ENCODE measurements around the gene CCDC195. TPM values are rescaled to one million over a fixed set of nuclear protein-coding genes. Genes with fewer than 3 reads are reported as not detected.

Gene CCDC195
- total RNA-seq = not detected in 2 replicates

DNA sequence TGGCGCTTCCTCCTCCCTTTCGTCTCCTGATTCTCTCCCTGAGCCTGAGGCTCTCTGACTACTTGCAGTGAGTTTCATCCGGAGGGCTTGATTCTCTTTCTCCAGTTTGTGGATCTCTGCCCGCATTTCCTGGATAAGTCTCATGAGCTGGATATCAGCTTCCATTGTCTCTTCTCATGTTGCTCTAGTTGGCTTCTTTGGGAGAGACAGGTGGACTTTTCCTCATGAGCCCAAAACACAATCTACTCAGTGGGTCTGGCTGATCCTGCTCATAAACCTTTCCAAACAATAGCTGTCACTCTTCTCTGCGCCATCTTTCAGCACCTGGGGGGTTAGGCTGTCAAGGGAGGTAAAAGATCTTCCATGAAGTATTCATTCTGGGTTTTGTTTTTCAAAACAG is at the start of gene CCDC195:
Gene CCDC195, minus strand, starts transcription at position 165 of the 400 bp plus-strand sequence. Its CDS starts 0 bp downstream, at position 165.
- no peak for DNase-seq (ENCODE audit: low read depth)

DNA sequence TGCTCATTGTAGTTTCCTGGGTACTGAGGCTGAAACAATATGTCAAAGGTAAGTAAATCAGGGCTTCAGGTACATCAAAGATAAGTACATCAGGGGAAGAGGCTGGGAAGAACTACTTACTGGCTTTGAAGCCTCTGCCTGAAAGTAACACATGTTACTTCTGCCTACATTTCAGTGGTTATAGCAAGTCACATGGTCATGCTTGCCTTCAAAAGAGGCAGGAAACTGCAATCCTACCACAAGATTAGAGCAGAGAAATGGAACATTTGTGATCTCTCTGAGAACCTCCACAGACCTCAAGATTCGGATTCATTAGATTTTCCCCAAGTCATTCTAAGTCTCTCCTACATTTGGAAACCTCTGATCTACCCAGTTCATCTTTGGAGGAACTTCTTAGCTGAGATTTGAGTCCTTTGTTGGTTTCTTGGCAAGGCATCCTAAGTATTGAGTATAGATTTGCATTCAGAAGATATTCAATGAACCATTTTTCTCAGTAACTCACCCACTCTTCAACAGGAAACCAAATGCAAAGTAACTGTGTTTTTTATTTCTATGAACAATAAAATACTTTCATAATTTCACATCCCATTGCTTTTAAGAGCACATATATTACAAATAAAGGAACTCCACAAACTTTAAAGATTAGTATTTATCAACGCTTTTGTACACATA is 48.5 kb upstream of the CCDC195 start:
- no peak for DNase-seq (ENCODE audit: low read depth)

GRCh38 chr2:224757934-224758548 is 41.9 kb upstream of the CCDC195 start:
- no peak for DNase-seq (ENCODE audit: low read depth)

- peak; percentile 14 for DNase-seq (ENCODE audit: low read depth)
Measured at GRCh38 chr2:224753743-224754540, 37.8 kb upstream of the CCDC195 start.

DNA sequence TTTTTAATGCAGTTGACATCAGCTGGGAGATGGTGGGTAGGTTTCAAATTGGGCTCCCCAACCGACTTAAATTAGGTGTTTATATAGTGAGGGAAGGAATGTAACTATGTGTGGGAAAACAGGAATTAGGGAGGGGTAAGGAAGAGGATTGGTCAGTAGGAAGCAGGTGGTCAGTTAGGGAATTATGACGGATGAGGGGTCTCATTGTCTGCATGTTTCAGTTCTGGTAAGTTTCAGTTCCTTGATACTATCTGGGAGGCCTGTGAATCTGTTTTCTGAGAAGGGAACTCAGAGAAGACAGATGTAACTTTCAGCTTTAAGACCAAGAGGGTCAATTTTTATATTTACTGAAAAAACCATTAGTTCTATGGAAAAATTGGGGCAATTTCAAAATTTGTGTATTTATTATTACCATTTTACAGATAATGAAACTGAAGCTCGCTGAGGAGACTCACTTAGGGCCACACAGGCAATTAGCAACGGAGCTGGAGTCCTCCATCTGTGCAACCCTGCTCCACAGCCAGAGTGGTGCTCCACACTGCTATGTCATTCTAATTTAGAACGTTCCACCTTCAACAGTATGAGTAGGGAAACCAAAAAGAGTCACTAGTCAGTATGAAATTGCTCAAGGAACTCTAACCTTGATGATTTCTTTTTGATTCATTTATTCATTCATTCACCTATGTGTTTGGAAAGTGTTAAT is 36.0 kb upstream of the CCDC195 start:
- no peak for DNase-seq (ENCODE audit: low read depth)

- DNase-seq (ENCODE audit: low read depth) = peak; percentile 3
Measured at GRCh38 chr2:224749136-224749535, 33.0 kb upstream of the CCDC195 start.

GRCh38 chr2:224747765-224748164 is 31.6 kb upstream of the CCDC195 start:
- no peak for DNase-seq (ENCODE audit: low read depth)

DNA sequence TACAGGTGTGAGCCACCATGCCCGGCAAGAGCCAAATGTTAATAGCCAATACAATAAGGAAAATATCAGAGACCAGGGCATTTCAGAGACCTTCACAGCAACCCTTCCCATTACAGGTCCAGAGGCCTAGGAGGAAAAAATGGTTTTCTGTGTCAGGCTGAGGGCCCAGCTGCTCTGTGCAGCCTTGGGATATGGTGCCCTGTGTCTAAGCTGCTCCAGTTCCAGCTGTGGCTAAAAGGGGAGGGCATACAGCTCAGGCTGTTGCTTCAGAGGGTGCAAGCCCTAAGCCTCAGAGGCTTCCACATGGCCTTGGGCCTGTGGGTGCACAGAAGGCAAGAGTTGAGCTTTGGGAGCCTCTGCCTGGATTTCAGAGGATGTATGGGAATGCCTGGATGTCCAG is 20.1 kb upstream of the CCDC195 start:
- no peak for DNase-seq (ENCODE audit: low read depth)

DNA sequence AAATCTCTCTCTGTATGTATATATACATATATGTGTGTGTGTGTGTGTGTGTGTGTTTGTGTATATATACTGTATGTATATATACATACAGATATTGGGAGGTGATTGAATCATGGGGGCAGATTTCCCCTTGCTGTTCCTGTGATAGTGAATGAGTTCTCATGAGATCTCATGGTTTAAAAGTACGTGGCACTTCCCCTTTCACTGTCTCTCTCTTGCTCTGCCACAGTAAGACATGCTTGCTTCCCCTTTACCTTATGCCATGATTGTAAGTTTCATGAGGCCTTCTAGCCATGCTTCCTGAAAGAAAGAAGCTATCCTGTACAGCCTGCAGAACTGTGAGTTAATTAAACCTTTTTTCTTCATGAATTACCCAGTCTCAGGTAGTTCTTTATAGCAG is 18.8 kb upstream of the CCDC195 start:
- no peak for DNase-seq (ENCODE audit: low read depth)

DNA sequence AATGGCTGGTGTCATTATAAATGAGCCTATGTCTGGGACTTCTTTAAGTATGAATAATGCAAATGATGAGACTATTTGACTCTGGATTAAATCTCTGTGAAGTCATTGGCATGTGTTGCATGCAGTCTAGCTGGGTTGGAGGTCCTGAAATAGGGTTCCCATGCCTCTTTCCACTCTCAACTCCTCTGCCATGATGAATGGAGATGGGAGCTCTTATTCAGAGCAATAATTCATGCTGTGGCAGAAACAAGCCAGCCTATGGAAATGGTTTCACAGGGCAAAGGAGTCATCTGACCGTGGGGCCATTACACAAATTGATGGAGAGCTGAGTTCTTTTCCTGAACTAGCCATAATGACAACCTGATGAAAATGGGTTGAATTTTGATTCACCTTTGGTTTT is 15.5 kb upstream of the CCDC195 start:
- no peak for DNase-seq (ENCODE audit: low read depth)

DNA sequence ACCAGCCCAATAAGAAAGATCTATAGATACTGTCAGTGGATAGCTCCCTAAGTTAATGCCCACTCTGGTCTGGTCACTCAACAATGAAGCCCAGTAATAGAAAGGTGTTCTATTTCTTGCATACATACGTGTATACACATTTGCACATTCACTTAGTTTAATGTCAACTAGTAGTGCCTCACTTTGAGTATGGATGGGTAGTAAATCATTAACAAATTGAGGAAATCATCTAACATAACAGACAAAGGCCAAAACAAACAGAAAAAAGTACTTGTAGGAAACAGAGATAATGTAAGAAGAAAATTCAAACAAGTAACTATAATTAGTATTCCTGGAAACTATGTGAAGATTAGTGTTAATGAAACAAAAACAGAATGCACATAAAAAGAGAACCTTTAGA is 13.3 kb upstream of the CCDC195 start:
- DNase-seq (ENCODE audit: low read depth) = peak; percentile 37

DNA sequence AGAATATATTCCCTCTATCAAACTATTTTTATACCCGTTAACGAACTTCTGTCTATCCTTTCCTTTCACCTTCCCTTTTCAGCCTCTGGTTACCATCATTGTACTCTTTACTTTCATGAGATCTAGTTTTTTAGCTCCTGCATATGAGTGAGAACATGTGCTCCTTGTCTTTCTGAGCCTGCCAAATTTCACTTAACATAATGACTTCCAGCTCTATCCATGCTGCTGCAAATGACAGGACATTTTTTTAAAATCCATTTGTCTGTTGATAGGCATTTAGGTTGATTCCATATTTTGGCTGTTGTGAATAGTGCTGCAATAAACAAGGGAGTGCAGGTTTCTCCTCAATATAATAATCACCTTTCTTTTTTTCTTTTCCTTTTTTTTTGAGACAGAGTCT is 8.2 kb upstream of the CCDC195 start:
- no peak for DNase-seq (ENCODE audit: low read depth)

DNA sequence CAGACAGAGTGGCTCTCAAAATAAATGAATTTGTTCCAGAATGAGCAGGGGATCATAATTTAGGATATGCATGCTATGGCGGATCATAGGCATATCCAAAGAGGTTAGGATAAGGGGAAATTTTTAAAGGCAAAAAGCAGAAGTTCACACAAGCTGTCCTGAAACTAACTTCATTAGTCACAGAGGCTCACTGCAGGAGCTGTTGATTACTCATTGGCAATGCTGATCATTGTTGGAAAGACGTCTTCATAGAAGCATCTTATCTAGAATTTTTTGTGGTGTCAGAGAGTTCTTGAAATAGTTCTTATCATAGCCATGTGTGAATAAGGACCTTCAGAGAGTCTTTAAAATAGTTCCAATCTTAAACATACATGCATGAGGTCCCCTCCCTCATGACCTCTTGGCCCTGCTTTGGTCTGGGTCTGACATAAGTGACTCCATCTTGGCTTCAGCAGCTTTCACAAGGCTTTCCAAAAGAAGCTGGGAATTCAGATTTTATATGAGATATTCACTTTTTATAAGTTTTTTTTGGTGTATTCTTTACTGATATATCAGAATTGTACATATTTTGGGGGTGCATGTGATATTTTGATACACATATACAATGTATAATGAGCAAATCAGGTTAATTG is 7.5 kb upstream of the CCDC195 start:
- peak; percentile 4 for DNase-seq (ENCODE audit: low read depth)

DNA sequence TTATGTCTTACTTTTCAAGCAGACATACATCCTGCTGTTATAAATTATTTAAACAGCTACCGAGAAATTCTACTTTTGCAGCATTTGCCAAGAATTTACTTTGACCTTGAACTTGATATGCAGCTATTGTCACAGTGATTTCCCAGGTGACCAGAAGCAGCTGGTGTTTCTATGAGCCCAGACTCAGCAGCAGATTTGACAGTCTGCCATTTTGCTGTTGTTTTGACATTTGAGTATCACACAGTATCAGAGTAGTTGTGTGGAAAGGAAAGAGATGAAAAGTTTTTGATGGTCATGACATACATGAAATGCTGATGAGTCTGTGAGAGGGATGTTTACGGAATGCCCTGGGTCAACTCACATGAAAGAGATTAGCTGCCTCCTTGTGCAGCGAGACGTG is 6.6 kb upstream of the CCDC195 start:
- no peak for DNase-seq (ENCODE audit: low read depth)

- DNase-seq (ENCODE audit: low read depth) = peak; percentile 67
Measured at GRCh38 chr2:224722250-224722649, 6.1 kb upstream of the CCDC195 start.

DNA sequence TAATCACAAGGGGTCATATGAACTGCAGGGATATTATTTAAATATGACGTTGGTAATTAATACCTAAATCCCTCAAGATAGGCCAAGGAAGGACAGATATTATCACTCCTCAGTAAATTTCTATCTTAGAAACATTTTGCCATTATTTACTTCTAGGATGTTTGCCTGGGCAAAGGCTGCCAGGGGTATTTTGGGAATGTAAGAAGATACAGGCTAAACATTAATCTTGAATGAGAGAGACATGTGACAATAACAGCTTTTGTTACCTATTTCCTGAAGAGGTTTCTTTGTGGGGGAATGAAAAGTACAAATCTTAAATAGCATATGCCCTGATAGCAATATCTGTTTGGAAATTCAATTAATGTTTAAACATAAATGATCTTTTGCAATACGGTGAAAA is 756 bp upstream of the CCDC195 start:
- DNase-seq (ENCODE audit: low read depth) = peak; percentile 15

DNA sequence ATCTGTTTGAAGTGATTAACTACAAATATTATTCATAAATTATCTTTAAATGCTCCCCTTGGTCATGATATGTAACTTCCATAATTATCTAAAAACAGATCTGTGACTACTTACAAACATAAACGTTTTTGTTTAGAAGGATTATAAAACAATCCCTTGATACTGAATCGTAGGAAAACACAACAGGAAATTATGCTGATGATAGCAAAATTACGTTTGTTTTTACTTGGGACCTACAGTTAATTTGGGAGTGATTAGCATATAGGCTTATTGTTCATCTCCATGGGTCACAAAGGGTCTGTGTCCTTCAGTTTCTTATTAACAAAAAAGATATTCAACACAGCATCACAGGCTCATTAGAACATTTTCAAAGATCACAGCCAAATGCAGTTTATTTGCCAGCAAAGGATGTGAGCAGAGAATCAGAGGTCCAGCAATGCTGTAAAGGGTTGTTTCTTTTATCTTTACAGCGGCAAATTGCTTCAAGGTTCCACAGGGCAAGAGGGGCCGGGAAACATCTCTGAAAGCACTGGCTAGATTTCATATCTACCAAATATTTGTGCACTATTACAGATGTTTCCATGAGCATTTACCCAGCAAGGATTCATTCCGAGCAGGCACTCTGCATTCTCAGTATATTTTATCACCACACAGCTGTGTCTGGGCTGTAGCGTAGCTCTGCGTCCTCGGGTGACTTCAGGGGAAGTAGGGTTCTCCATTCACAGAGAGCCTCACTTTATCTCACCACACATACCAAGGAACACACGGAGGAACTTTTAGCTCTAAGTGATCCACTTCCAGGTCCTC is 4.1 kb downstream of the CCDC195 start:
- no peak for DNase-seq (ENCODE audit: low read depth)

- DNase-seq (ENCODE audit: low read depth) = no peak
Measured at GRCh38 chr2:224711381-224711780, 4.8 kb downstream of the CCDC195 start.

DNA sequence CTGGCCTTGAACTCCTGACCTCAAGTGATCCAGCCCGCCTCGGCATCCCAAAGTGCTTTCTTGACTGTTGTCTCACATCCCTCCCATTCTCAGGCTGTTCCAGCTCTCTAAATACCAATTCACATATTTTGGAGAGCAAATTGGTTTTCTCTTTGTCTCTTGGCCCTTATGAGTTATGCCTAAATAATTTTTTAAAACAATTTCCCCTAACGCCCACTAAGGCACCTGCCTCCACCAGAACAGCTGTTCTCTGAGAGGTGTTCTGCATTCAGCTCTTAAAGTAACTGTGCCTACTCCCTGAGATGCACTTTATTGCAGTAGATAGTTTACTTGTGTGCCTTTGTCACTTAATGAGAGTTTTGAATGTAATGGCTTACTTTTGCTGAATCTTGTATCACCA is 6.9 kb downstream of the CCDC195 start:
- no peak for DNase-seq (ENCODE audit: low read depth)

DNA sequence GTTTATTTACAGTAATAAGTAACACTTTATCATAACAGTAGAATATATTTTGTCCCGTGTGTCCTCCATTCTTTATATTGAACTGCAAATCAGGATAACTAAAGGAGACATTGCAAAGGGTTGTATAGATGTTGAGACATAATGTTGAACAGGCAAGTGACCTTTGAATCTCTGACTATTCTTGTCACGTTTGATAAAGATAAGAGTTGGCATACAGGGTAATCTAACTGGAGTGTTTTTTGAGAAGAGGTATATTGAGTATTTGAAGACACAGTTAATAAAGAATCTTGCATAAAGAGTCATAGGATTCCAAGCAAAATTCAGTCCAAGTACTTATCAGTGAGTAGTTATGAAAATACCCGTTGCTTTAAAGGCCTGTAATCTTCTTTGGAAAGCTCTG is 21.7 kb downstream of the CCDC195 start:
- DNase-seq (ENCODE audit: low read depth) = no peak

- peak; percentile 6 for DNase-seq (ENCODE audit: low read depth)
Measured at GRCh38 chr2:224691563-224691962, 24.6 kb downstream of the CCDC195 start.
